Endothelial cell of umbilical vein (primary cell): ENCODE measurements around the gene COL6A3. TPM values are rescaled to one million over a fixed set of nuclear protein-coding genes. Genes with fewer than 3 reads are reported as not detected.

ENCODE experiments used
- BruUV-seq: library from RNA; stranded (reverse); fragments of 400-500 nt; replicated peaks from 2 replicates; lab custom pipeline; 2021; lab: Mats Ljungman, UMichigan
- CTCF ChIA-PET: fragments of 300-600, 350-600 bp; sonication (Branson Sonifier 250); formaldehyde crosslinking; loops from one replicate; lab custom pipeline; 2021; ENCODE audit warnings: antibody characterized with exemption, inconsistent platforms; lab: Charles Lee
- POLR2A ChIA-PET: fragments of 300-600, 350-600 bp; sonication (Branson Sonifier 250); formaldehyde crosslinking; loops from one replicate; lab custom pipeline; 2021; ENCODE audit warnings: antibody characterized with exemption, inconsistent platforms; lab: Charles Lee
- DNase-seq: peaks from one replicate; pipeline ENCODE4 v3.0.0-alpha.2; 2011; ENCODE audit warnings: low read depth, low spot score
- FAIRE-seq: peaks from 2 replicates; lab custom pipeline; 2011; peaks lifted over from hg19 to GRCh38; lab: Jason Lieb, UNC
- H2AFZ ChIP-seq: 2 replicates; pipeline ENCODE4 v1.6.0; 2012; ENCODE audit warnings: low read depth, low read length, control low read depth, inconsistent platforms
- H3K27ac ChIP-seq: 2 replicates; pipeline ENCODE4 v1.5.1; 2011; ENCODE audit warnings: low read depth, mild to moderate bottlenecking, control low read depth, low read length, moderate library complexity; ENCODE audit not compliant: insufficient read depth
- H3K27me3 ChIP-seq, 2 experiments: 2 replicates each; pipeline versions ENCODE4 v1.6.0 to v1.6.1; 2011; ENCODE audit warnings: low read length in 2 of 2, mixed read lengths in 1 of 2; ENCODE audit not compliant: control insufficient read depth in 2 of 2, insufficient read depth in 2 of 2
- H3K36me3 ChIP-seq, 2 experiments: 2 replicates in 1 of 2; 3 replicates in 1 of 2; pipeline ENCODE4 v1.5.1; 2011; ENCODE audit warnings: low read length in 2 of 2, mild to moderate bottlenecking in 1 of 2, moderate library complexity in 1 of 2; ENCODE audit not compliant: control insufficient read depth in 2 of 2, insufficient read depth in 2 of 2; ENCODE audit errors: extremely low read depth in 1 of 2
- H3K4me1 ChIP-seq: 3 replicates; pipeline ENCODE4 v1.5.1; 2011; ENCODE audit warnings: mild to moderate bottlenecking, low read length; ENCODE audit not compliant: control insufficient read depth, insufficient read depth; ENCODE audit errors: extremely low read depth
- H3K4me2 ChIP-seq: 2 replicates; pipeline ENCODE4 v1.6.1; 2011; ENCODE audit warnings: low read length, control low read depth, mixed read lengths; ENCODE audit not compliant: insufficient read depth
- H3K4me3 ChIP-seq, 3 experiments: fragments of 200-600 bp in 1 of 3; sonication (generic), shearing (Covaris generic) in 1 of 3; replicated peaks in 1 of 3; 2 replicates each; pipeline ENCODE4 v1.5.1; 2011 to 2016; ENCODE audit warnings: control low read depth in 3 of 3, low read length in 3 of 3, mild to moderate bottlenecking in 2 of 3, inconsistent platforms in 1 of 3, low read depth in 1 of 3, moderate library complexity in 1 of 3; ENCODE audit not compliant: insufficient read depth in 1 of 3
- H3K79me2 ChIP-seq: 2 replicates; pipeline ENCODE4 v1.6.0; 2012; ENCODE audit warnings: low read length, inconsistent platforms; ENCODE audit not compliant: control insufficient read depth, insufficient read depth
- H3K9ac ChIP-seq: replicated peaks from 2 replicates; pipeline ENCODE3; 2011; ENCODE audit warnings: low read length, control low read depth; ENCODE audit not compliant: insufficient read depth; ENCODE audit errors: extremely low read depth
- H3K9me1 ChIP-seq: replicated peaks from 3 replicates; pipeline ENCODE4 v1.6.0; 2011; ENCODE audit warnings: mild to moderate bottlenecking, low read length; ENCODE audit not compliant: control insufficient read depth, insufficient read depth; ENCODE audit errors: extremely low read depth
- H3K9me3 ChIP-seq: replicated peaks from 2 replicates; pipeline ENCODE4 v1.5.1; 2012; ENCODE audit warnings: low read length, inconsistent platforms; ENCODE audit not compliant: control insufficient read depth, insufficient read depth
- H4K20me1 ChIP-seq: replicated peaks from 2 replicates; pipeline ENCODE3; 2011; ENCODE audit warnings: mild to moderate bottlenecking, low read length; ENCODE audit not compliant: control insufficient read depth, insufficient read depth; ENCODE audit errors: extremely low read depth
- CTCF ChIP-seq, 2 donors: IDR thresholded peaks; 1 replicate in 1 of 2; 2 replicates in 1 of 2; pipeline ENCODE4 v1.5.1; 2011; ENCODE audit warnings: low read length in 2 of 2, mild to moderate bottlenecking in 2 of 2, moderate library complexity in 2 of 2, control low read depth in 1 of 2, inconsistent platforms in 1 of 2, low read depth in 1 of 2; ENCODE audit not compliant: insufficient read depth in 1 of 2; ENCODE audit errors: extremely low read depth in 1 of 2
- EZH2 ChIP-seq: IDR thresholded peaks from 2 replicates; pipeline ENCODE4 v1.6.1; 2012; ENCODE audit warnings: borderline replicate concordance, low read depth, mild to moderate bottlenecking, moderate library complexity, low read length, inconsistent platforms; ENCODE audit not compliant: severe bottlenecking
- FOS ChIP-seq: IDR thresholded peaks from 2 replicates; pipeline ENCODE4 v1.6.1; 2011; ENCODE audit warnings: mild to moderate bottlenecking, low read length, moderate library complexity, borderline replicate concordance; ENCODE audit not compliant: insufficient read depth
- GATA2 ChIP-seq: IDR thresholded peaks from 2 replicates; pipeline ENCODE4 v1.7.0; 2011; ENCODE audit warnings: low read depth, mild to moderate bottlenecking, moderate library complexity, mixed read lengths, low read length; ENCODE audit not compliant: insufficient read length, insufficient read depth
- JUN ChIP-seq: IDR thresholded peaks from 2 replicates; pipeline ENCODE4 v1.6.1; 2011; ENCODE audit warnings: borderline replicate concordance, low read depth; ENCODE audit not compliant: insufficient read length, insufficient read depth
- MAX ChIP-seq: IDR thresholded peaks from 2 replicates; pipeline ENCODE4 v1.6.1; 2011; ENCODE audit not compliant: insufficient read depth, insufficient read length
- MYC ChIP-seq: IDR thresholded peaks from one replicate; pipeline ENCODE4 v1.6.1; 2011; ENCODE audit warnings: mild to moderate bottlenecking, low read depth, low read length
- POLR2A ChIP-seq: IDR thresholded peaks from 2 replicates; pipeline ENCODE4 v1.6.1; 2012; ENCODE audit warnings: low read depth, mild to moderate bottlenecking, control low read depth, low read length
- POLR2AphosphoS5 ChIP-seq: IDR thresholded peaks from 2 replicates; pipeline ENCODE4 v1.6.1; 2012; ENCODE audit warnings: low read depth, mild to moderate bottlenecking, control low read depth, low read length, moderate library complexity; ENCODE audit not compliant: insufficient read depth
- dilution Hi-C: fragments of 300-500 bp; cut with MboI; formaldehyde crosslinking; loops from one replicate; pipeline ENCODE4 v1.15.0; 2019; ENCODE audit warnings: low sequenced_read_pairs; ENCODE audit not compliant: extremely low pct_ligation_motif_present
- intact Hi-C: fragments of 100-400 bp; cut with micrococcal nuclease; formaldehyde crosslinking; loops from one replicate; pipeline ENCODE4 v1.10.0; 2022
- polyA plus RNA-seq, 4 experiments: library from polyadenylated mRNA; depleted of rRNA in 3 of 4; stranded (reverse) in 3 of 4; unstranded in 1 of 4; fragments of >200 nt; gene quantifications; 2 replicates each; pipeline versions ENCODE4 v1.2.1 to v1.2.3, GENCODE V29; 2011 to 2012; ENCODE audit warnings: missing spikeins in 1 of 4
- total RNA-seq: library from RNA; stranded (reverse); gene quantifications from 2 replicates; pipeline ENCODE4 v1.2.3, GENCODE V29; 2021

Gene COL6A3
- total and polyA plus RNA-seq, 2 donors (not counting 3 experiments of a cell fraction or from before 2014, with no cell fraction given): 0.03 TPM; not detected in 1

GRCh38 chr2:237353215-237353614, 60.7 kb downstream of the COL6A3 start:
- intact Hi-C loops (no loop called here), dilution Hi-C loops (no loop called here)
- FAIRE-seq (no peak), DNase-seq (no peak)
- H3K36me3 ChIP-seq: no peaks in the 10 kb centered on the region
- H3K9ac ChIP-seq: no peak overlapping the region
- no peaks in the 10 kb centered on the region for H3K9me3 ChIP-seq
- H2AFZ ChIP-seq: no peak overlapping the region
- no peak overlapping the region for H3K27ac ChIP-seq
- H3K27me3 ChIP-seq: peaks cover 7 to 8% of the 10 kb centered on the region in 2 experiments
- no peaks in the 10 kb centered on the region for H3K79me2 ChIP-seq
- no TSS peak for BruUV-seq
- no peak overlapping the region for H3K4me2 ChIP-seq
- ChIA-PET CTCF (interaction anchor here (1.2 kb wide), 1 partner anchor 219 kb away, joined by 3 read pairs; no protein-coding TSS in a partner anchor), POLR2A (no interaction called here)
- H4K20me1 ChIP-seq: no peaks in the 10 kb centered on the region
- no peak overlapping the region for H3K4me3 ChIP-seq
- H3K4me1 ChIP-seq: no peaks in the 10 kb centered on the region
- no peaks in the 10 kb centered on the region for H3K9me1 ChIP-seq
- no peak for TF ChIP-seq MYC
- no peak for TF ChIP-seq GATA2
- no peak for TF ChIP-seq EZH2
- no peak for TF ChIP-seq JUN

GRCh38 chr2:237352279-237352845, 61.6 kb downstream of the COL6A3 start:
- DNase-seq (no peak), FAIRE-seq (no peak)
- CTCF ChIA-PET: interaction anchor here (1.2 to 1.3 kb wide), 3 partner anchors 10 to 220 kb away, joined by 3 to 4 read pairs (median 3); no protein-coding TSS in a partner anchor
- Histone ChIP-seq H3K27ac (no peak overlapping the region), H3K9me1 (no peaks in the 10 kb centered on the region), H3K4me1 (no peaks in the 10 kb centered on the region), H3K9ac (no peak overlapping the region), H4K20me1 (no peaks in the 10 kb centered on the region), H3K27me3 (peaks cover 5 to 8% of the 10 kb centered on the region in 2 experiments), H3K4me3 (no peak overlapping the region), H3K4me2 (no peak overlapping the region), H3K36me3 (no peaks in the 10 kb centered on the region), H3K79me2 (no peaks in the 10 kb centered on the region), H3K9me3 (no peaks in the 10 kb centered on the region), H2AFZ (no peak overlapping the region)
- TF ChIP-seq JUN (no peak), MYC (no peak), MAX (no peak), POLR2A (no peak), CTCF (IDR thresholded peaks at IDR 0.05; ENCODE audit: extremely low read depth in 1 of 2, insufficient read depth in 1 of 2, low read depth in 1 of 2, low read length in 2 of 2) (no peak), FOS (no peak), POLR2AphosphoS5 (no peak), GATA2 (no peak), EZH2 (no peak)
- POLR2A ChIA-PET: no interaction called here
- BruUV-seq: no TSS peak
- dilution Hi-C loops (no loop called here), intact Hi-C loops (no loop called here)
